Midbrain (tissue), 1 donor: ENCODE measurements around the gene KIF17.
"Not testable (repeated sequence)": the region's sequence is repeated elsewhere in the genome, so short reads cannot be mapped to it uniquely, and the experiment has no call there.

Experiments used
- DNase-seq: peaks from one replicate; lab custom pipeline; 2025; lab: John Stamatoyannopoulos, UW

The KIF17 gene

DNA sequence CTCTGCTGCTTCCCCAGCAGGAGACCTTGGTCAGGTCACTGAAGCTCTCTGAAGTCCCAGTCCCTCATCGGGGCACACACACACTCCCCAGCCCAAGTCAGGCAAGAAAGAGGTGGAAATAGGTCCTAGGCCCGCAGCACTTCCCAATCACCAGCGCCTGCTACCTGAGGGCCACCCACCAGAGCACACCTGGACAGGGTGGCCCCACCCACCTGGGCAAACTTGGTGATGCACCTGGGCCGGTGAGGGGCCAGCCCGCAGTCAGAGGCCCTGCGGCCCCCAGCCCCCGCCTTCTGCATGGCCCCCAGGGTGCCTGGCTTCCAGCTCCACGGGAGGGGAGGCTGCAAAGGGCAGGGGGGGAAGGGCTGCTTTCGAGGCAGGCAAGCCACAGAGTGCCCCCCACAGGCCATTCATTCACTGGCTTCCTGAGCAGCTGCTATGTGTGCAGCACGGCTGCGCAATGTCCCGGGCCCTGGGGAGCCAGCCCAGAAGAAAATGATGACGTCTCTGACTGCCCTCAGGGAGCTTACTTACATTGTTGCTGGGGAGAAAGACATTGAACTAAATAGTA lies 10.0 kb upstream of the KIF17 start:
- DNase-seq, result no peak

DNA sequence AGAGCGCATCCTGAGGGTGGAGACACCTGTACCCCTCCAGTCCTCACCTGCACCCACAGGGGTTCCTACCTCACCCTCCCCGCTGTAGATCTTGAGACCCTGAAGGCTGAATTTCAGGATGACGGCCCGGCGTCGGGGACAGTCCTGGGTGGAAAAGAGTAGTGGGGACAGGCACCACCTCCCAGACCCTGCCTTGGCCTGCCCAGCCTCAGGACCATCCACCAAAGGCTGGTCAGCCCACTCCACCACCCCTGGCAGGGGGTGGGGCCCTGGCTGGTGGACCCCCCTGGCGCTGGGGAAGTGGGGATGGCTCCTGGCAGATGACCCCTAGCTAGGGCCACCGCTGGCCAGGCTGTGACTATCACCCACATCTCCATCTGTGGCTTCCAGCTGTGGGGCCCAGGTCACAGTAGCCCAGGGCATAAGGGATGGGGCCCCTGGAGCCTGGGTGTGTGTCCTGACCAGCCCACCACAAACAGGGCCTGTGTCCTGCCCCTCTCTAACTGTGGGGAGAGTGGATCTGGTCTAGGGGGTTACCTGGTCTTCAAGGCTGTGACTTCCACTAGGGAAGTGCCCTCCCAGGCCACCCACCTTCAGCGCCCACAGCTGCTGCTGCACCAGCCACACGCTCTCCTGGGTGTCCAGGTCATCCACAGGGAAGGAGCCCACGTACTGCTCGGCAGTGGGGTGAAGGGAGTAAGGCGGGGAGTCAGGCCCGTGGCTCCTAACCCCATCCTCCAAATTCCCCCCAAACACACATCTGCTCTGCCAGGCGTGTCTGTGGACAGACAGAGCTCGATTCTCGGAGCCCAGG lies 9.3 kb upstream of the KIF17 start:
- DNase-seq, result no peak

DNA sequence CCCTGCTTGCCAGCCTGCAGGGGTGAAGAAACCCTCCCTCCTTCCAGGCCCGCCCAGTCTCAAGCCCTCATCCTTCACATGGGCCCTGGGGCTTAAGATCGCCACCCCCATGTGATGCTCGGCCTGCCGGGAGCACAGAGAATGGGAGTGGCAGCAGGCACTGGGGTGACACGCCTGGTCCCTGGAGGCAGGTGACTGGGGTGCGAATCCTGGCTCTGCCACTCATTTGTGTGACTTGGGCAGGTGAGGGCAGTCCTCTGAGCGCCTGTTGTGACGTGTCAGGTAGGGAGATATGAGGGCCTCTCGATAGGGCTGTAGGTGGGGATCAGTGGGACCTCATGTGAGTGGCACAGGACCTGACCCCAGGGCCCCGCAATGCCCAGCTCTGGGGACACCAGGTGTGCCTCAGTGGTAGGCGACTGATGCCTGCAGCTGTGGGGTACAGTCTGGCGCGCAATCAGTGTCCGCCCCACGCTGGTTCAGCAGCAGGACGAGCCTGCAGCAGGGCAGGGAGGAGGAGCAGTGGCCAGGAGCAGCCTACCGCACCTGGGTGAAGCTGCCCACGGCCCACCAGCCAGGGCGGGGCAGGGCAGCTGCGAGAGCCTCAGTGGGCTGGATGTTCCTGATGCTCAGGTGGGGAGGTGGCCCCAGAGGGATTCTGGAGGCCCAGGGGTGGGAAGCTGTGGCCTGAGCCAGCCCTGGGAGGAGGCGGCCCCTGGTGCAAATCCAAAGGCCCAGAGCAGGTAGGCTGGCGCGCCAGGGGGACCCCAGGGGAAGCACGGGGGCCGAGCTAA lies 8.5 kb upstream of the KIF17 start:
- no peak for DNase-seq

DNA sequence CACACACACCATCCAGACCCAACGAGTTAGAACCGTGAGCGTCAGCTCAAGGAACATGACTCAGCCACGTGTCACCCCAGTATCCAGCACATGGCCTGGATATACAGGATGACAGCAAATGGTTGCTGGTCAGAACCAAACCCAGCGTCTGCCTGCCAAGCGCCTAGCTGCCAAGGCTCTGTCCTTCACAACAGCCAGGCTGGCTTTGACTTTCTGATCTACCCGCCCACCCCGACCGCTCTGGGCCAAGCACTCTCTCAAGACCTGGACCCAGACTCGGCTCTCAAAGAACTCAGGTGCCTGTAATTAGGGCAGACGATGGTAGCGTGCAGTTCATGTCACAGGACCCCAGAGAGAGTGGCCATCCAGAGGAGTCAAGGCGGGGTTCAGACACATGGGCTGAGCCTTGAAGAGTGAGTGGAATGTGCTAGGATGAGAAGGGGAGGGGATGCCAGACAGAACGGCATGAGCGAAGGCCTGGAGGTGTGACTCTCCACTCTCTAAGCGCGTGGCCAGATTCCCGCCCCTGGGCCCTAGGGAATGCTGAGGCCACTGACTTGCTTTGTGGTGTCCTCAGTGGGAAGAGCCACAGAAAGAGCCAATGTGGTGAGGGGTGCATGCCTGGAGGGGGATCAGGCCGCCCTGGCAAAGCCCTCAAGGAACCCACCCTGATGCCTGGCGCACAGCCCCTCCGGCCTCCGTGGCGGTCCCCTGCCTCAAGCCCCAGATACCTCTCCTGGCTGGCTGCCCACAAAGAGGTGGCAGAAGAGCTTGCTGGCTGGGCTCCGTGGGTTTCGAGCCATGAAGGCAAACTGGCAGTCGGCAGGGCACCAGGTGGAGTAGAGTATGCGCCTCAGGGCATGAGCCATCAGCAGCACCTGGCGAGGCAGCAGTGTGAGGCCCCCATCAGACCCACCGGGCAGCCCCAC lies 7.6 kb upstream of the KIF17 start:
- DNase-seq, result no peak

DNA sequence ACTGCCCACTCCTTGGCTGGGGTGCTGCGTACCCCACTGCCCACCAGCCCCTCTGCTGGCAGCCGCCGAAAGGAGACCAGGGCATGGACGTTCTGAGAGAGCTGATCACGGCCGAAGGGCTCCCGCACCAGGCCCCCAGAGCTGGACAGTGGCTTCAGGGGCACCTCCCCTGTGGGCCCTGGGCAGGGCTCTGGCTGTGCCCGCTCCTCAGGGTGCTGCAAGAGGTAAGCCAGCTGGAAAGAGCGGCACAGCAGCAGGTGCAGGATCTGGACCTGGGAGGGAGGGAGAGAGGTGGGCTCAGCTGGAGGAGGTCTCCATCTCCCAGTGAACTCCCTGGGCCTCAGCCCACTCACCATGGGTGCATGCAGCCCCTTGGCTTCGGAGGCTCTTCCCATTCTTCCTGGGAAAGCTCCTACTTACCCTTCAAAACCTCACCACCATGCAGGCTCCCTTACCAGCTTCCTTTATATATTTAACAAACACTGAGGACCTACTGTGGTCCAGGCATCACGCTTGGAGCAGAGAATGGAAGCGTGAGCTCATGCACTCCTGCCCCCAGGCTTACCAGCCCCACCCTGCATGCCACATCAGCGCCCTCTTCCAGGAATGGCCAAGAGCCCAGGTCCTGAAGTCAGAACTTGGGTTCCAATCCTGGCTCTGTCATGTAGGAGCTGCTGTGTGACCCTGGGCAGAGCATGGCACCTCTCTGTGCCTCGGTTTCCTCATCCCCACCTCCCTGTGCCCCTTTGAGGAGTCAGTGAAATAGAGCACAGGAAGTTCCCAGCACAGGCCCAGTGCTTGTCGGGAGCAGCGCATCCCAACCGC lies 6.8 kb upstream of the KIF17 start:
- DNase-seq, result no peak

DNA sequence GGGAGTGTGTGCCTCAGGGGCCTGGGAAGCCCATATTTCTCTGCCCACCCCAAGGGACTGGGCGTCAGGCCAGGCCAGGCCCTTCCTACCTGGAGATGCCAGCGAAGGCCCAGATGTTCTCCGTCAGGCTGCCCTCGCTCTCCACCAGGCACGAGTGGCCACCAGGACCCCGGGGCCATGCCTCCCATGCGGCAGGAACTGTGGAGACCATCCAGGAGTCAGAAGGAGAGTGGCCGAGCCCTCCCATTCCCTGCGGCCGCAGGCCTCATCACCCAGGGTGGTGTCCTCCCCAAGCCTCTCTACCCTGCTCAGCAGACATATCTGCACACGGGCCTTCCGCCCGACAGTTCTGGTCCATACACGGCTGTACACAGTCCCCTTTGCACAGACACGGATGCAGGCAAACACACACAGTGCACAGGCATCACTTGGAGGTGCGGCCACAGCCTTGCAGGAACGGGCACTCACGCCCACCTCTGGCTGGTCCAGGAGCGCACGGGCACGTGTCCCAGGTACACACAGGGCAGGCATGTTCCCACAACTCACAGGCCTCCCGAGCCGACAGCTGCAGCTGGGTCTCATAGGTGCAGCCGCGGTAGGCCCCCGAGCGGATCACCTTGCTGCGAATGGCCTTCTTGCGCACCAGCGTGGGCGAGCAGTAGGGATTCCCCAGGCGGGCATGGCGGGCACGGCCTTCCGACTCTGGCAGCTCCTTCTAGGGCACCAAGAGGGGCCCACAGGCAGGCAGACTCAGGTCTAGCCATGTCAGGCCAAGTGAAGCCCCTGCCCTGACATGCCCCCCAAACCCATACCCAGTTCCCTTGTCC lies 5.9 kb upstream of the KIF17 start:
- no peak for DNase-seq

DNA sequence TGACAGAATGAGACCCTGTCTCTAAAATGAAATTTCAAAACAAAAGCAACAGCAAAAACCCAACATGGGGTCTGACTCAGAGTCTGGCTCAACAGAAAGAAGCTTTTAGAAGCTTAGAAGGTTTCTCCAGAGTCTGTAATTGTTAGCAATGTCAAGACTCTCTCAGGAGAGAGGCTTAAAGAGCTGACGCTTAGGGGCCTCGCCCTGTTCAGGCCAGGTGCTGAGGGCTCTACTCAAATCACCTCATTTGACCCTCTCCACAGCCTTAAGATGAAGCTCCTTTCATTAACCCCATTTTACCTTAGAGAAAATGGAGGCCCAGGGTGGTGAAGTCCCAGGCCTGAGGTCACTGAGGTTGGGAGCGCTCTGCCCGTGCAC lies 5.3 kb upstream of the KIF17 start:
- DNase-seq, result no peak

DNA sequence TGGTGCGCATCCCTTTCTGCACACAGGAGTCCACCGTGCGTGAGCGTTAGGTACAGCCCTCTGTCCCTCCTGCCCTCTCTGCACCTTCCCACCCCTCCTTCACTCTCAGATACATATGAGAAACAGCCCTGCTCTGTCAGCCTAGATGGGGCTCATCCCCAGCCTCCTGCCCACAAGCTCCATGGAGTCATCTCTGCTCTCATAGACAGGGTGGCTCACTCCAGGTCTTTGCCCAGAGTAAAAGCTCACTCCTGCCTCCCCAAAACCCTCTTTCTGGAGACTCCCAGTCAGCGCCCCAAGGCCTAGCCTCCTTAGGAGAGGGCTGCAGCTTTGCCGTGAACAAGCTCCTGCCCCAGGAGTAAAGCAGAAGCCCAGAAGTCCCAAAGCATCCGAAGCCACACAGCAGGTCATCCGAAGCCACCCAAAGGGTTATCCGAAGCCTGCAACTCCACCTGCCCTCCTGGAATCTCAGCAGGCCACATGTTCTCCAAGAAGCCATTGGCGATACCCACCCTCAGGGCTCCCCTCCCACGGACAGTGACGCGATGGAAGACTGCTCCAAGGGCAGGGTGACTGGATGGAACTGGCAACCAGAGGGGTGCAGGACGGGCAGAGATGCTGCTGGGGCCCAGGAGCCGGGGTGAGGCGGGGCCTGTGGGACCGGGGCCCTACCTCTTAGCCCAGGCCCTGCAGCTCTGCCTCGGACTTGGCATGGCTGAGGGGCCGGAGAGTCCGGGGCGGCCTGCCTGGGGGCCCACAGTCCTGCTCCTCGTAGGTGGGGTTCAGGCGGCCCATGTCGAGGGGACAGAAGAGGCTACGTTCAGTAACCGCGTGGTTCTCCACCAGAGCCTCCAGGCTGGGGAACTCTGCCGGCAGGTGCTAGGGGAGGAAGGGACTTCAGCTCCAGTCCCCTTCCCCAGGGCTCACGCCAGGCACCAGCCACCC lies 3.6 kb upstream of the KIF17 start:
- no peak for DNase-seq

DNA sequence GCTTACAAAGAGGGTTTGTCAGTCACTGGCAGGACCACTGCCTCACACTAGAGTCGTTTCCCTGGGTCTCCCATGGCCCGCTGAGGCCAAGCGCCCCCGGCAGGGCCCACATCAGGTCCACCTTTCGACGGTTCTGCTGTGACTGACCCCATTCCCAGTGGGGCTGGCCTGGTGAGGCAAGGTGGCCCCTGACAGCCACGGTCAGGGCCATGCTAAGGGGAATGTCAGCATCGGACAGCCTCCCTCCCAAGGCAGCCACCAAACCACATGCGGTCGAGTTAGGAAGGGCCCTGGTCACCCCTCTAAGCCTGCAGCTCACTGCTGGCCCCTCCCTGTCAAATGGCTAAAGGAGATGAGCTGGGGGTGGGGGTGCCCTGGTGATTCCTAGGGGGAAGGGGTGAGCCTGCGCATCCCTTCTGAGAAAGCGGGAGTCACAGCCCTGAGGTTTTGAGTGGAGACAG lies 2.9 kb upstream of the KIF17 start:
- no peak for DNase-seq

DNA sequence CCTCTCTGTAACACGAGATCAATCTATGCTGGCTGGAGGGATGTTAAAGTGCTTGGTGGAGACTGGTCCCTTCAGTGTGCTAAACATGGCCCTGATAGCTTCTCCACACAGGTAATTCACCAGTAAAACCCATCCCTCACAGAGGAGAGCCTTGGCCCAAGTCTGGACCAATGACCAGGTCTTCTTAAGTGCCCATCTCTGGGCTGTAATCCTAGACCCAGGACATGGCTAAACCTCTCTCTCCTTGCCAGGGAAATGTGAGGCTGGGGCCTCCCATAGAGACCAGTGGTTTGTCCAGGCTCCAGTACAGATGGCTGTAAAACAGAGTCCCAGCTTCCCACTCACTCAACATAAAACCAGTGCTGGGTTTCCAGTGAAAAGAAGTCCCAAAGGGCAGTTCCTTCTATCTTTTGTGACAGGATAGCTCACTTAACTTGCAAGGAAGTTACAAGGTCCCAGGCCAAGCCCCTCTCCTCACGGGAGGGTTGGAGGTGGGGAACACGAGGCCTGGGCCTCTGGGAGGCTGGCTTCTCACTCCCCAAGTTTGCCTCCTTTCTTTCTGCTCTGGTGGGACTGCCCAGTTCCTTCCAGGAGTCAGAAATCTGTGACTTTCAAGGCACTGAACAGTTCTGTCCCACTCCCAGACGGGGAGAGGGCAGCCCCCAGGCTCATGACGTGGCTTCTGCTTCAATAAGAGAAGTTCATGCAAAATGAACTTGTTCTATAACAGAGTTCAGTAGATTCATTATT lies 2.2 kb upstream of the KIF17 start:
- no peak for DNase-seq

DNA sequence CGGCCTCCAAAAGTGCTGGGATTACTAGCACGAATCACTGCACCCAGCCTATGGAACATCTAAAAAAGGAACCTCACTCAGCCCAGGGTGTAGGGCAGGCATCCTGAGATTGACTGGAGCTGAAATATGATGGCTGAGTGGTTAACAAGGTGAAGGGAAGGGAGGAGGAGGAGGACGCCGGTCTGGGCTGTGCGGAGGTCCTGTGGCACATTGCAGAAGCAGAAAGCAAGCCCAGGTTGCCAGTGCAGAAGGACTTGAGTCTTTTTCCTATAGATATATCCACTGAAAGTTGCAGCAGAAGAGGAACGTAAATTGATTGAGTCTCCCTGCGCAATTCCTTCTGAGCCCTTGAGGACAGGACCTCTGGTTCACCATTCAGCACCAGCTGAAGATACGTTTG lies 1.5 kb upstream of the KIF17 start:
- no peak for DNase-seq

DNA sequence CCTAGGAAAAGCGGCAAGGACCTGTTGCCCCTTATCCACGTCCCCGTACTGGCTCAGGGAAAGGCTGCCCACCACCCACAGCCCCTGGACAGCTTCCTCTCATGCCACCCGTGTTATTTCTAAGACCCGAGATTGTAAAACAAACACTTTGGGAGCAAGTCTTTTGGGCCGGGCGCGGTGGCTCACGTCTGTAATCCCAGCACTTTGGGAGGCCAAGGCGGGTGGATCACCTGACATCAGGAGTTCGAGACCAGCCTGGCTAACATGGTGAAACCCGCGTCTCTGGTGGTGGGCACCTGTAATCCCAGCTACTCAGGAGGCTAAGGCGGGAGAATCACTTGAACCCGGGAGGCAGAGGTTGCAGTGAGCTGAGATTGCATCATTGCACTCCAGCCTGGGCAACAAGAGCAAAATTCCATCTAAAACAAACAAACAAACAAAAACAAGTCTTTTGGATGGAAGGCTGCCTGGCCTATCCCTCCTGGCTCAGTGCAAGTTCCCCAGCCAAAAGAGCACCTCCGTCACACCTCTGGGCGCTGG lies 606 bp upstream of the KIF17 start:
- DNase-seq, result not testable (repeated sequence)

DNA sequence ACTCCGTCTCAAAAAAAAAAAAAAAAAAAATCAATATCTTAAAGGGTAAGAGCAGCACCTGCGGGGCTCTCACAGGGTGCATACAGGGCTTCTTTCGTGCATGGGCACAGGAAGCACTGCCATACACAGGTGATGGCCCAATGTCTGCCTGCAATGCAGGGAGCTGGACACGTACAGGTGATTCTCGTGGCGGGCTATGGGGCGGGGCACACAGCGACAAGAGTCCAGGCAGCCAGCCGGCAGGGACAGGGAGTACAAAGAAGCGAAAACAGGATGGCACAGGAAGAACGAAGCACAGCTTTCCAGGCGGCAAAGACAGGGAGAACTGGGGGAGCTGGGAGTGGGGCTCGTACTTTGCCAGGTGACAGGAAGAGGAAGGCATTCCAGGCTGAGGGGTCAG lies 1.6 kb downstream of the KIF17 start:
- DNase-seq, result no peak

DNA sequence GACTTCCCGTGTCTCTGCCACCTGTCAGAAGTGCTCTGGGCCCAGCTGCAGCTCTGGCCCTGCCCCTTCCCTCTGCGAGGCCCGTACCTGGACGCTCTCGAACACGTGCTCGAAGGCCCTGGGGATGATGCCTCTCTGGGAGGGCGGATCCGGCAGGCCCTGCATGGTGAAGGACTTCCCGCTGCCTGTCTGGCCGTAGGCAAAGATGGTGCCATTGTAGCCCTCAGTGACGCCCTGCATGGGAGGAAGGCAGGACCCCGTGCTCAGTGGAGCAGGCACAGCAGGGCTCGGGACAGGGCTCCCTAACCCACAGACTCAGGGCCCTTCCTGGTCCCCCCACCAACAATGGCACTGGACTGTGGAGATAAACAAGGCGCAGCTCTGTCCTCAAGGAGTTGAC lies 2.4 kb downstream of the KIF17 start:
- no peak for DNase-seq

DNA sequence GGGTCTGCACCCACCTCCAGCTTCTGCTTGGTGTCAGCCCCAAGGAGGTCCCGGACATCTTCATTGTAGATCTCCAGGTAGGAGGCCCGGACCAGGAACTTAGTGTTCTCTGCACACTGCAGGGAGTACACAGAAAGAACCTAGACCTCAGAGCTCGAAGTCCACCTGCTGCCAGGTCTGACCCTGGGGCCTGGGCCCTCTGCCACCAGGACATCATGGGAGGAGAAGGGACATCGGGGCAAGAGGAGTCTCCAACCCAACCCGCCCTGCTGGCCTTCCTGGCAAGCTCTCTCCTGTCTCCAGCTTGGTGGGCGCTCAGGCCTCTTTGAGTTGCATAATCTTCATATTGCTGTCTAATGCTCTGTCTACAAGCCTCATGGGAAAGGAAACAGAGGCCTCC lies 4.4 kb downstream of the KIF17 start:
- DNase-seq, result no peak

DNA sequence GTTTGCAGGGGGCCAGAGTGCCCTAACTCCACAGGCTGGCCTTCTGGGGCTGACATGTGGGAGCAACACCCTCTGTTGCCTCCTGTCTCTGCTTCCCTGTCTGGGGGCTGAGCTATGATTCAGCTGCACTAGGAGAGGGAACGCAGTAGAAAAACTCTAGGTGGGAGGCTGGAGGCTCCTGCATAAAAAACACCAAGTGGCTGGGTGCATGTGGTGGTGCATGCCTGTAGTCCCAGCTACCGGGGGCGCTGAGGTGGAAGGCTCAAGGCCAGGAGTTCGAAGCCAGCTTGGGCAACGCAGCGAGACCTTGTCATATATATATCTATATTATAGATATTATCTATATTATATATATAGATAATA lies 5.6 kb downstream of the KIF17 start:
- no peak for DNase-seq

DNA sequence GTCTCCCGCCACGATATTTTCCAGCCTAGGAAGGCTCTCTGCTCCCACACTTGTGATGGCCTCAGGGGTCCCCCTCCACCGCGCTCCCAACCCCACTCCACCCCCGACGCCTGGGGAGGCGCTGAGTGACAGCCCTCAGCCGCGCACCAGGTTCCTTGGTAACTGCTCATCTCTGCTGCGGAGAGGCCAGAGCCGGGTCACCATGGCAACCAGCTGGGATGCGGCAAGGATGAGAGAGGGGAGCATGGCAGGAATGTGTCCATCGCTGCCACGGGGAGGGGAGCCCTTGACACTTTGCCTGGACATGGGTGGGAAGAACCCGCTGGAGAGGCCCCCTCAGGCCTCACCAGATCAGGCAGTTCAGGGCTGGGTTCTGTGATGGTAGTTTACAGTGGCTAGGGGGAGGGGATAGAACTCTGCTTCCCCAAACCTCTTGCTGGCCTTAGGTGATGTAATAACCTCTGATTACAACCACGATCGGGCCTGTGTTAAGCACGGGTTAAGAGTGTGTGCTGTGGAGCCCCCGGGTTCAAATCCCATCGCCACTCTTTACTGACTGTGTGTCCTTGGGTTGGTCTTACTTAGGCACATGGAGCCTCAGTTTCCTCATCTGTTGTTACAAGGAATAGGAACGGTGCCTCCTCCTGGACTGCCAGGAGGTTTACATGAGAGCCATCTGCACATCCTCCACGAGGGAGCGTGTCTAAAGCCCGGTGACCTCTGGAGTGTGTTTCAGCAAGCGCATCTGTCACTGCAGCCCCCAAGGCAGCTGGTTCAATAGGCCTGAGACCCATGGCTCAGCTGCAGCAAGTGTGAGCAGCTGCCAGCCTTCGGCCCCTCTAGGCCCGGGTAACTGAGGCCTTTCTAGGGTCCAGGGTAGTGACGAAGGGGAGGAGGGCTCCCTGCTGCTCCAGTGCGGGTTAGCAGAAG lies 6.3 kb downstream of the KIF17 start:
- no peak for DNase-seq
